K562 (cell line): ENCODE data around the gene SRF. TPM values are rescaled to one million over a fixed set of nuclear protein-coding genes. Genes with fewer than 3 reads are reported as not detected.

Source experiments
- ATAC-seq: fragments of 200-7000 bp; cut with Tn5 transposase; 3 replicates; pipeline ENCODE4 v1.9.1; 2020; ENCODE audit warnings: moderate library complexity
- BruUV-seq: library from RNA; stranded (reverse); fragments of 400-500 nt; replicated peaks from 2 replicates; lab custom pipeline; 2021; lab: Mats Ljungman, UMichigan
- CTCF ChIA-PET: fragments of 300-600 bp; formaldehyde crosslinking; extraction: SDS; loops from one replicate; lab custom pipeline; 2021; ENCODE audit warnings: low intra/inter-chr PET ratio; lab: Yijun Ruan, JAX
- POLR2A ChIA-PET: fragments of 300-600, 350-650 bp; sonication (Branson Sonifier 250); formaldehyde crosslinking; extraction: SDS; loops from one replicate; lab custom pipeline; 2021; ENCODE audit warnings: antibody characterized with exemption, inconsistent platforms; lab: Yijun Ruan, JAX
- DNase-seq, 4 experiments: peaks; one replicate each; pipeline versions ENCODE4 v3.0.0 to v3.0.0-alpha.2; 2011 to 2018; ENCODE audit warnings: low spot score in 3 of 4, mixed read lengths in 3 of 4; ENCODE audit errors: extremely low read depth in 1 of 4
- FAIRE-seq: peaks from 2 replicates; lab custom pipeline; 2011; peaks lifted over from hg19 to GRCh38; lab: Jason Lieb, UNC
- H2AFZ ChIP-seq: 2 replicates; pipeline ENCODE4 v1.6.0; 2011; ENCODE audit warnings: low read depth, low read length, control low read depth, inconsistent platforms
- H3K27ac ChIP-seq: fragments of 200-600 bp; 3 replicates; pipeline ENCODE4 v1.8.0; 2011; ENCODE audit warnings: low read depth, mild to moderate bottlenecking, control low read depth, inconsistent platforms, low read length, moderate library complexity, mixed read lengths; ENCODE audit errors: extremely low read depth
- H3K27me3 ChIP-seq, 2 experiments: fragments of 300-600 bp in 1 of 2; 2 replicates in 1 of 2; 3 replicates in 1 of 2; pipeline versions ENCODE4 v1.6.0 to v1.8.0; 2011; ENCODE audit warnings: inconsistent platforms in 2 of 2, low read length in 2 of 2, mild to moderate bottlenecking in 1 of 2, mixed read lengths in 1 of 2, moderate library complexity in 1 of 2; ENCODE audit not compliant: control insufficient read depth in 2 of 2, insufficient read depth in 2 of 2
- H3K36me3 ChIP-seq: fragments of 300-600 bp; 3 replicates; pipeline ENCODE4 v1.8.0; 2011; ENCODE audit warnings: mild to moderate bottlenecking, low read length, inconsistent platforms; ENCODE audit not compliant: control insufficient read depth, insufficient read depth
- H3K4me1 ChIP-seq, 2 experiments: fragments of 200-600 bp in 1 of 2; replicated peaks in 1 of 2; 2 replicates in 1 of 2; 3 replicates in 1 of 2; pipeline versions ENCODE4 v1.5.1 to v1.8.0; 2011; ENCODE audit warnings: inconsistent platforms in 2 of 2, low read length in 2 of 2, mild to moderate bottlenecking in 1 of 2, mixed read lengths in 1 of 2, moderate library complexity in 1 of 2; ENCODE audit not compliant: control insufficient read depth in 2 of 2, insufficient read depth in 2 of 2
- H3K4me2 ChIP-seq: 2 replicates; pipeline ENCODE4 v1.6.1; 2011; ENCODE audit warnings: low read length, control low read depth, inconsistent platforms, mixed read lengths; ENCODE audit not compliant: insufficient read depth
- H3K4me3 ChIP-seq: fragments of 200-600 bp; sonication (generic), shearing (Covaris generic); 2 replicates; pipeline ENCODE4 v1.5.1; 2016; ENCODE audit warnings: control low read depth, inconsistent platforms
- H3K79me2 ChIP-seq: fragments of 200-600 bp; 3 replicates; pipeline ENCODE4 v1.8.0; 2011; ENCODE audit warnings: low read length, inconsistent platforms; ENCODE audit not compliant: control insufficient read depth, insufficient read depth
- H3K9ac ChIP-seq, 2 experiments: 2 replicates each; pipeline versions ENCODE4 v1.6.0 to v1.6.1; 2011; ENCODE audit warnings: low read depth in 2 of 2, low read length in 2 of 2, control low read depth in 1 of 2, inconsistent platforms in 1 of 2, mild to moderate bottlenecking in 1 of 2, mixed read lengths in 1 of 2; ENCODE audit not compliant: insufficient read depth in 1 of 2
- H3K9me1 ChIP-seq: one replicate; pipeline ENCODE4 v1.6.0; 2011; ENCODE audit warnings: inconsistent platforms, mild to moderate bottlenecking, low read length, moderate library complexity; ENCODE audit not compliant: control insufficient read depth, insufficient read depth
- H3K9me3 ChIP-seq: replicated peaks from 2 replicates; pipeline ENCODE4 v1.5.1; 2011; ENCODE audit warnings: low read depth, low read length, inconsistent platforms; ENCODE audit not compliant: control insufficient read depth, insufficient read depth
- H4K20me1 ChIP-seq: replicated peaks from 2 replicates; pipeline ENCODE4 v1.6.1; 2011; ENCODE audit warnings: low read length, inconsistent platforms, mixed read lengths; ENCODE audit not compliant: control insufficient read depth, insufficient read depth
- ARID4B ChIP-seq: sonication (generic); formaldehyde crosslinking; IDR thresholded peaks from 2 replicates; pipeline ENCODE4 v1.8.0; 2022; ENCODE audit warnings: mild to moderate bottlenecking, missing genetic modification reagents
- BCL6 ChIP-seq: fragments of 250-450 bp; sonication (Bioruptor Pico); IDR thresholded peaks from 2 replicates; pipeline ENCODE4 v1.4.0; 2020
- KDM5B ChIP-seq: fragments of 200-600 bp; sonication (generic); IDR thresholded peaks from 2 replicates; pipeline ENCODE4 v1.6.1; 2012; ENCODE audit warnings: low read depth, mild to moderate bottlenecking, moderate library complexity, low read length, control low read depth, inconsistent platforms; ENCODE audit not compliant: insufficient replicate concordance
- NFIC ChIP-seq: fragments of 450-650 bp; IDR thresholded peaks from 2 replicates; pipeline ENCODE4 v1.6.1; 2017; ENCODE audit warnings: mild to moderate bottlenecking, inconsistent platforms
- POLR2H ChIP-seq: IDR thresholded peaks from 2 replicates; pipeline ENCODE4 v1.6.1; 2016; ENCODE audit warnings: missing genetic modification characterization, low read depth, mild to moderate bottlenecking, control low read depth, missing compliant biosample characterization, moderate library complexity
- ZFP36 ChIP-seq: fragments of 150-350 bp; IDR thresholded peaks from 2 replicates; pipeline ENCODE4 v1.6.1; 2018; ENCODE audit warnings: low read length, low read depth; ENCODE audit not compliant: partially characterized antibody
- ZNF639 ChIP-seq, 2 experiments: fragments of 200-800 bp in 1 of 2; sonication (Bioruptor generic) in 1 of 2; sonication (generic) in 1 of 2; formaldehyde crosslinking in 1 of 2; IDR thresholded peaks in 1 of 2; conservative IDR thresholded peaks in 1 of 2; 2 replicates each; pipeline versions ENCODE4 v1.5.0 to v1.6.1; 2016 to 2020; ENCODE audit warnings: missing compliant biosample characterization in 1 of 2, missing genetic modification characterization in 1 of 2, missing genetic modification reagents in 1 of 2
- WGBS: fragments of 100-300 bp; shearing (Covaris generic); methylation state at CpG from one replicate; pipeline ENCODE4 v1.1.6; 2016; ENCODE audit warnings: low coverage, mixed read lengths; ENCODE audit not compliant: insufficient coverage; ENCODE audit errors: missing lambda C conversion rate; 5-methylcytosine and 5-hydroxymethylcytosine counted together
- in situ Hi-C: fragments of 300-500 bp; cut with MboI; formaldehyde crosslinking; loops from 4 replicates; pipeline ENCODE4 v1.15.0; 2018; ENCODE audit warnings: inconsistent platforms, mixed read lengths
- intact Hi-C: fragments of 100-400 bp; cut with micrococcal nuclease; formaldehyde crosslinking; loops from 2 replicates; pipeline ENCODE4 v1.14.2; 2022
- polyA plus RNA-seq, 8 experiments: library from polyadenylated mRNA; depleted of rRNA in 4 of 8; stranded (reverse) in 5 of 8; unstranded in 3 of 8; fragments of >200 nt; fragmentation: Nextera tagmentation in 2 of 8; fragmentation: Illumina TruSeq in 1 of 8; extraction: Ambion mirVana in 2 of 8; extraction: Trizol in 1 of 8; gene quantifications; 2 replicates each; pipeline versions ENCODE4 v1.2.1 to v1.2.3, GENCODE V29; 2011 to 2014; ENCODE audit warnings: inconsistent platforms in 1 of 8, missing spikeins in 1 of 8
- total RNA-seq, 7 experiments: library from RNA; depleted of rRNA in 6 of 7; stranded (reverse); fragments of >200 nt in 6 of 7; fragmentation: Illumina TruSeq in 2 of 7; extraction: Trizol in 2 of 7; gene quantifications; 2 replicates each; pipeline versions ENCODE4 v1.2.1 to v1.2.3, GENCODE V29; 2011 to 2021; ENCODE audit warnings: low replicate concordance in 1 of 7

Gene SRF
- total and polyA plus RNA-seq, 9 of the 15 experiments (the other 6 are each of a cell fraction or from before 2014, with no cell fraction given): 2.5 to 37.0 (median 24.6) TPM

GRCh38 chr6:43186706-43187105 is 15.6 kb downstream of the SRF start:
- no peak overlapping the region for H3K9ac ChIP-seq
- no peak overlapping the region for H3K27ac ChIP-seq
- CTCF ChIA-PET: no interaction called here
- no peak for FAIRE-seq
- no peaks in the 10 kb centered on the region for H3K27me3 ChIP-seq
- peaks cover 26% of the 10 kb centered on the region; the same call in 2 of the 3 replicates for H3K79me2 ChIP-seq
- no peak for ATAC-seq
- POLR2A ChIA-PET: interaction anchor here (0.5 kb wide), 1 partner anchor 289 kb away, joined by 3 read pairs; no protein-coding TSS in a partner anchor
- no peak overlapping the region for H3K4me2 ChIP-seq
- no peaks in the 10 kb centered on the region for H3K9me1 ChIP-seq
- in situ Hi-C loops (no loop called here), intact Hi-C loops (no loop called here)
- no peaks in the 10 kb centered on the region for H4K20me1 ChIP-seq
- WGBS: 77% methylated on average over 4 of the region's 4 CpGs
- H3K4me1 ChIP-seq: peaks cover 28 to 32% of the 10 kb centered on the region in 2 experiments
- H3K4me3 ChIP-seq: no peak overlapping the region
- H2AFZ ChIP-seq: no peak overlapping the region
- no peaks in the 10 kb centered on the region for H3K9me3 ChIP-seq
- peaks cover 46% of the 10 kb centered on the region for H3K36me3 ChIP-seq
- DNase-seq: no peak
- no TSS peak for BruUV-seq
- TF ChIP-seq NFIC (no peak), ZFP36 (no peak), KDM5B (no peak), POLR2H (tag) (no peak), BCL6 (no peak), ARID4B (CRISPR knock-in tag) (no peak), ZNF639 (CRISPR knock-in tag; conservative IDR thresholded peaks at IDR 0.05 in 1 of 2, IDR thresholded peaks at IDR 0.05 in 1 of 2) (no peak)
